ENCODE results near the gene PCBD1. TPM values are rescaled to one million over a fixed set of nuclear protein-coding genes. Genes with fewer than 3 reads are reported as not detected.

Gene PCBD1
- total RNA-seq, 2 donors from 2014 or later = 40.5 to 67.7 TPM

DNA sequence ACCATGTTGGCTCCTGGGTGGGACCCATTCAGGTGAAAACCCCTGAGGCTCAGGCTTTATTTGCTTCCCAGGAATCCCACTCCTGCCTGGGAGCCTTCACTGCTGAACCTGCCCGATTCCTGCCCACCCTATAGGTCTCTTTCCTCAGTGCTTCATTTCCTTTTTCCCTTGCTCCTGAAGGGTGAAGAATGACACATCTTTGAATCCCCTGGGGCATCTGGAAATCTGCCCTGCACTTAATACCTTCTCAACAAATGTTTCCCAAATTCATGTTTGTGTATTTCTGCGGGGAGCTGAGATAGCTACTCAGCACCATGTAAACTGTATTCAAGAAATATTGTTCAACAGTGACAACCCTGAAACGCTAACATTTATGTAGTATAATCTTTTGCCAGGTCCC lies 10.3 kb upstream of the PCBD1 start:
- H3K27ac ChIP-seq = no peak overlapping the region
- DNase-seq (no peak), ATAC-seq (no peak)
- H3K9me3 ChIP-seq = no peaks in the 10 kb centered on the region
- H3K4me1 ChIP-seq = peaks cover 3% of the 10 kb centered on the region
- H3K4me3 ChIP-seq = no peak overlapping the region
- H3K36me3 ChIP-seq (replicated peaks in 1 of 2; ENCODE audit: insufficient read depth in 1 of 2, low read depth in 2 of 2) = no peaks in the 10 kb centered on the region
- H3K27me3 ChIP-seq = no peaks in the 10 kb centered on the region
- intact Hi-C loops (cut with DNase I) = no loop called here
- WGBS, 2 donors = 64 to 77% methylated on average over 3 of the region's 3 CpGs
- TF ChIP-seq POLR2A (IDR thresholded peaks at IDR 0.05) (no peak), CTCF (IDR thresholded peaks at IDR 0.05) (no peak)

GRCh38 chr10:70896551-70896950 lies 8.2 kb upstream of the PCBD1 start:
- H3K27ac ChIP-seq = no peak overlapping the region
- DNase-seq (no peak), ATAC-seq (no peak)
- no peaks in the 10 kb centered on the region for H3K4me1 ChIP-seq
- intact Hi-C loops (cut with DNase I) = no loop called here
- no peaks in the 10 kb centered on the region for H3K36me3 ChIP-seq (replicated peaks in 1 of 2; ENCODE audit: insufficient read depth in 1 of 2, low read depth in 2 of 2)
- H3K9me3 ChIP-seq = no peaks in the 10 kb centered on the region
- H3K27me3 ChIP-seq = no peaks in the 10 kb centered on the region
- 100% methylated on average over 1 of the region's 1 CpG for WGBS, 2 donors
- no peak overlapping the region for H3K4me3 ChIP-seq
- TF ChIP-seq POLR2A (IDR thresholded peaks at IDR 0.05) (no peak), CTCF (IDR thresholded peaks at IDR 0.05) (no peak)

GRCh38 chr10:70894416-70894815 lies 6.1 kb upstream of the PCBD1 start:
- DNase-seq (no peak), ATAC-seq (no peak)
- no peak overlapping the region for H3K27ac ChIP-seq
- peaks cover 12% of the 10 kb centered on the region for H3K4me1 ChIP-seq
- no peak for TF ChIP-seq CTCF (IDR thresholded peaks at IDR 0.05)
- H3K4me3 ChIP-seq = no peak overlapping the region
- 67 to 74% methylated on average over 2 of the region's 2 CpGs for WGBS, 2 donors
- H3K36me3 ChIP-seq (replicated peaks in 1 of 2; ENCODE audit: insufficient read depth in 1 of 2, low read depth in 2 of 2) = no peaks in the 10 kb centered on the region
- intact Hi-C loops (cut with DNase I) = no loop called here
- H3K9me3 ChIP-seq = no peaks in the 10 kb centered on the region
- no peaks in the 10 kb centered on the region for H3K27me3 ChIP-seq

GRCh38 chr10:70893227-70894006 lies 5.1 kb upstream of the PCBD1 start:
- H3K4me3 ChIP-seq = no peak overlapping the region
- H3K27ac ChIP-seq = no peak overlapping the region
- H3K4me1 ChIP-seq = peaks cover 22% of the 10 kb centered on the region
- WGBS, 2 donors = 80 to 83% methylated on average over 10 of the region's 10 CpGs
- TF ChIP-seq POLR2A (IDR thresholded peaks at IDR 0.05) = no peak
- TF ChIP-seq CTCF (IDR thresholded peaks at IDR 0.05) = no peak
- no peaks in the 10 kb centered on the region for H3K9me3 ChIP-seq
- ATAC-seq (no peak), DNase-seq (peak in 1 of 4 donors; percentile 7)
- no peaks in the 10 kb centered on the region for H3K27me3 ChIP-seq
- intact Hi-C loops (cut with DNase I) = no loop called here
- no peaks in the 10 kb centered on the region for H3K36me3 ChIP-seq (replicated peaks in 1 of 2; ENCODE audit: insufficient read depth in 1 of 2, low read depth in 2 of 2)

DNA sequence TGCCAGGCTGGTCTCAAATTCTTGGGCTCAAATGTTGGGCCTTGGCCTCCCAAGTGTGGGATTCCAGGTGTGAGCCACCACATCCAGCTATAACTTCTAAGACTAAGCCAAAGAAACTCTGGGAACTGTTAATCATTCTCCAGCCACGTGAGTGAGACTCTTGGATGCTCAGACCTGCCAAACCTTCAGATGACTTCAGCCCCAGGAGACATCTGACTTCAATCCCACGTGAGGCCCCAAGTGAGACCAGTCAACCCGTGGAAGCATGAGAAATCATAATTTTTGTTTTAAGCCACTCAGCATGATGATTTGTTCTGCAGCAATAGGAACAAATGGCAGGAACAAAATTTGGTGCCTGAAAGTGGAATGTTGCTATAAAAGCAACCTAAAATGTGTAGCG lies 4.3 kb upstream of the PCBD1 start:
- TF ChIP-seq CTCF (IDR thresholded peaks at IDR 0.05) (no peak), POLR2A (IDR thresholded peaks at IDR 0.05) (no peak)
- H3K9me3 ChIP-seq = no peaks in the 10 kb centered on the region
- H3K36me3 ChIP-seq (replicated peaks in 1 of 2; ENCODE audit: insufficient read depth in 1 of 2, low read depth in 2 of 2) = no peaks in the 10 kb centered on the region
- intact Hi-C loops (cut with DNase I) = no loop called here
- WGBS, 2 donors = 93 to 99% methylated on average over 4 of the region's 4 CpGs
- ATAC-seq (no peak), DNase-seq (peak in 1 of 4 donors; percentile 3)
- no peaks in the 10 kb centered on the region for H3K27me3 ChIP-seq
- H3K4me3 ChIP-seq = no peak overlapping the region
- no peak overlapping the region for H3K27ac ChIP-seq
- peaks cover 22% of the 10 kb centered on the region for H3K4me1 ChIP-seq
